Stomach (tissue), 9 donors: ENCODE measurements around the gene TSKU. TPM values are rescaled to one million over a fixed set of nuclear protein-coding genes. Genes with fewer than 3 reads are reported as not detected.
"Not testable (repeated sequence)": the region's sequence is repeated elsewhere in the genome, so short reads cannot be mapped to it uniquely, and the experiment has no call there.

ENCODE experiments used
- DNase-seq, 2 donors: peaks; one replicate each; pipeline versions ENCODE4 v3.0.0 to v3.0.0-alpha.2; 2013 to 2019
- H3K27ac ChIP-seq, 5 donors: fragments of 200-600 bp in 4 of 5; sonication (generic) in 4 of 5; one replicate each; pipeline ENCODE4 v1.5.1; 2013 to 2019; ENCODE audit warnings: mild to moderate bottlenecking in 1 of 5, moderate library complexity in 1 of 5
- H3K27me3 ChIP-seq, 3 donors: fragments of 200-600 bp; sonication (generic); one replicate each; pipeline ENCODE4 v1.5.1; 2017 to 2019; ENCODE audit warnings: mixed run types in 1 of 3
- H3K36me3 ChIP-seq, 4 donors: fragments of 200-600 bp; sonication (generic); 1 replicate in 3 of 4; 2 replicates in 1 of 4; pipeline ENCODE4 v1.5.1; 2016 to 2019
- H3K4me1 ChIP-seq, 4 donors: fragments of 200-600 bp; sonication (generic); one replicate each; pipeline ENCODE4 v1.5.1; 2016 to 2019
- H3K4me3 ChIP-seq, 4 donors: fragments of 200-600 bp; sonication (generic) in 3 of 4; one replicate each; pipeline ENCODE4 v1.5.1; 2016 to 2019; ENCODE audit warnings: mild to moderate bottlenecking in 1 of 4
- H3K9me3 ChIP-seq, 4 donors: fragments of 200-600 bp; sonication (generic); one replicate each; pipeline ENCODE4 v1.5.1; 2016 to 2019
- CTCF ChIP-seq, 7 experiments: fragments of 450-650 bp in 4 of 7; fragments of 200-600 bp in 3 of 7; sonication (generic) in 3 of 7; IDR thresholded peaks; one replicate each; pipeline ENCODE4 v1.5.1; 2016 to 2019; ENCODE audit warnings: antibody characterized with exemption in 7 of 7, control low read depth in 2 of 7, mild to moderate bottlenecking in 1 of 7
- EP300 ChIP-seq: sonication (generic); formaldehyde crosslinking; IDR thresholded peaks from one replicate; pipeline ENCODE4 v1.6.1; 2017; ENCODE audit warnings: antibody characterized with exemption
- POLR2A ChIP-seq, 4 donors: fragments of 450-650 bp; IDR thresholded peaks; one replicate each; pipeline ENCODE4 v1.6.1; 2016; ENCODE audit warnings: antibody characterized with exemption in 4 of 4, control low read depth in 2 of 4, mild to moderate bottlenecking in 1 of 4, moderate library complexity in 1 of 4
- POLR2AphosphoS5 ChIP-seq, 3 donors: sonication (generic); formaldehyde crosslinking; IDR thresholded peaks; one replicate each; pipeline ENCODE4 v1.6.1; 2016; ENCODE audit warnings: antibody characterized with exemption in 3 of 3
- WGBS, 5 donors: extraction: QIAGEN DNeasy Blood & Tissue Kit in 3 of 5; methylation state at CpG; one replicate each; pipeline versions ENCODE4 v1.1.5 to v1.1.7; 2013 to 2018; 5-methylcytosine and 5-hydroxymethylcytosine counted together
- intact Hi-C: fragments of 100-400 bp; cut with DNase I; formaldehyde crosslinking; loops from one replicate; pipeline ENCODE4 v1.15.1; 2023; ENCODE audit warnings: low total_unique reads
- polyA plus RNA-seq, 3 donors: library from polyadenylated mRNA; stranded (reverse); fragments of 200-250 nt; gene quantifications; one replicate each; pipeline ENCODE4 v1.2.3, GENCODE V29; 2013
- total RNA-seq, 5 donors: library from RNA; depleted of rRNA; stranded (reverse); fragments of >200 nt; gene quantifications; one replicate each; pipeline versions ENCODE4 v1.1.0 to v1.2.3, GENCODE V29; 2014 to 2016
- donor health status: healthy with polysubstance abuse.
- donor health status: Bipolar disorder and iron deficiency.
- donor health status: healthy.

The TSKU gene
- total and polyA plus RNA-seq, 8 donors: 11.1 to 114 (median 19.7) TPM

- peak overlapping the region in 3 of 5 donors; percentile 51 to 77 (median 75) for H3K27ac ChIP-seq
- peaks cover 19 to 85% (median 70%) of the 10 kb centered on the region in 4 donors for H3K4me1 ChIP-seq
- WGBS, 5 donors: 63 to 81% (median 74%) methylated on average over 5 of the region's 5 CpGs
- no peak for TF ChIP-seq CTCF (IDR thresholded peaks at IDR 0.05)
- TF ChIP-seq POLR2AphosphoS5 (IDR thresholded peaks at IDR 0.05): peak in 1 of 3 donors; percentile 31
- intact Hi-C loops: loop anchor here (5.0 kb wide), 1 partner anchor 43 kb away; no protein-coding TSS in a partner anchor
- H3K27me3 ChIP-seq: no peaks in the 10 kb centered on the region
- peaks cover 0 to 2% (median 1%) of the 10 kb centered on the region in 4 donors for H3K36me3 ChIP-seq
- peak in 1 of 2 donors; percentile 46 for DNase-seq
- H3K4me3 ChIP-seq: no peak overlapping the region
- no peaks in the 10 kb centered on the region for H3K9me3 ChIP-seq
Observed at GRCh38 chr11:76790251-76790650, 7.1 kb downstream of the TSKU start.

- H3K4me3 ChIP-seq, H3K9me3 ChIP-seq, H3K27me3 ChIP-seq, DNase-seq, H3K27ac ChIP-seq: not testable (repeated sequence)
- peaks cover 19 to 76% (median 63%) of the 10 kb centered on the region in 4 donors for H3K4me1 ChIP-seq
- intact Hi-C loops: loop anchor here (5.0 kb wide), 1 partner anchor 44 kb away; no protein-coding TSS in a partner anchor
- WGBS, 5 donors: 88 to 97% (median 93%) methylated on average over 4 of the region's 4 CpGs
- H3K36me3 ChIP-seq: peaks cover 0 to 11% (median 10%) of the 10 kb centered on the region in 4 donors
Observed at GRCh38 chr11:76791002-76791770, 8.0 kb downstream of the TSKU start.

GRCh38 chr11:76791861-76792260 lies 8.7 kb downstream of the TSKU start:
- H3K36me3 ChIP-seq: peaks cover 1 to 18% (median 17%) of the 10 kb centered on the region in 4 donors
- H3K4me1 ChIP-seq: peaks cover 19 to 76% (median 61%) of the 10 kb centered on the region in 4 donors
- intact Hi-C loops: loop anchor here (5.0 kb wide), 1 partner anchor 45 kb away; no protein-coding TSS in a partner anchor
- no peaks in the 10 kb centered on the region for H3K27me3 ChIP-seq
- peak in 1 of 2 donors; percentile 26 for DNase-seq
- TF ChIP-seq POLR2A (IDR thresholded peaks at IDR 0.05) (no peak), EP300 (no peak), POLR2AphosphoS5 (IDR thresholded peaks at IDR 0.05) (no peak), CTCF (IDR thresholded peaks at IDR 0.05) (no peak)
- H3K9me3 ChIP-seq: no peaks in the 10 kb centered on the region
- no peak overlapping the region for H3K27ac ChIP-seq
- H3K4me3 ChIP-seq: no peak overlapping the region
- 76 to 85% (median 82%) methylated on average over 5 to 6 of the region's 6 CpGs for WGBS, 5 donors

DNA sequence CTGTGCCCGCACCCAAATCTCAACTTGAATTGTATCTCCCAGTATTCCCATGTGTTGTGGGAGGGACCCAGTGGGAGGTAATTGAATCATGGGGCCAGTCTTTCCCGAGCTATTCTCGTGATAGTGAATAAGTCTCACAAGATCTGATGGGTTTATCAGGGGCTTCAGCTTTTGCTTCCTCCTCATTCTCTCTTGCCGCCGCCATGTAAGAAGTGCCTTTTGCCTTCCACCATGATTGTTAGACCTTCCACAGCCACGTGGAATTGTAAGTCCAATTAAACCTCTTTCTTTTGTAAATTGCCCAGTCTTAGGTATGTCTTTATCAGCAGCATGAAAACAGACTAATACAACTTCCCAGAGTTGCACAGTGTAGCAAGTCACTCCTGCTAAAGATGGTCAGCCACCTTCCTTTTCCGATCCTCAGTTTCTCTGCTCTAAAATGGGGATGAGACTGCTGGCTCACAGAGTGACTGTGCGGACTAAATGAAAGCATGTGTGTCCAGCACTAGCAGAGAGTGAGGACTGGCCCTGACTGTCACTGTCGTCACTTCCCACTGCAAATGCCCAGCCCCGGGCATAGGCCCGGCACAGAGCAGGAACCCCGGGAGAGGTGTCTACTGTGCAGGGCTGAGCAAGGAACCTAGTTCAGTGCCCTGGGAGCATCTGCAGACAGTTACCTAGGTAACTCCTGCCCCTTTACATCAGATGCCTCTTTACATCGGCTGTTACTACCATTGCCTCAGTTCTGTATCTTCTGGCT lies 9.5 kb downstream of the TSKU start:
- Histone ChIP-seq H3K27me3 (no peaks in the 10 kb centered on the region), H3K4me1 (peaks cover 19 to 71% (median 59%) of the 10 kb centered on the region in 4 donors), H3K4me3 (no peak overlapping the region), H3K27ac (no peak overlapping the region), H3K36me3 (peaks cover 4 to 26% (median 25%) of the 10 kb centered on the region in 4 donors), H3K9me3 (no peaks in the 10 kb centered on the region)
- TF ChIP-seq CTCF (IDR thresholded peaks at IDR 0.05) (no peak), EP300 (no peak), POLR2AphosphoS5 (IDR thresholded peaks at IDR 0.05) (no peak), POLR2A (IDR thresholded peaks at IDR 0.05) (no peak)
- intact Hi-C loops: loop anchor here (5.0 kb wide), 1 partner anchor 45 kb away; no protein-coding TSS in a partner anchor
- DNase-seq: peak in 1 of 2 donors; percentile 8
- 89 to 97% (median 91%) methylated on average over 13 of the region's 13 CpGs for WGBS, 5 donors
